AG04450 (cell line): ENCODE data around the gene LTO1. TPM values are rescaled to one million over a fixed set of nuclear protein-coding genes. Genes with fewer than 3 reads are reported as not detected.

Experiments
- CTCF ChIA-PET: fragments of 300-600, 350-600 bp; formaldehyde crosslinking; extraction: SDS; loops from one replicate; lab custom pipeline; 2022; ENCODE audit warnings: antibody characterized with exemption, inconsistent platforms; lab: Charles Lee
- POLR2A ChIA-PET: fragments of 350-600 bp; formaldehyde crosslinking; extraction: SDS; loops from one replicate; lab custom pipeline; 2021; ENCODE audit warnings: antibody characterized with exemption, inconsistent platforms; lab: Yijun Ruan, JAX
- DNase-seq: peaks from one replicate; pipeline ENCODE4 v3.0.0-alpha.2; 2011; ENCODE audit warnings: low read depth, low spot score
- H3K27ac ChIP-seq: one replicate; pipeline ENCODE4 v1.5.1; 2012; ENCODE audit warnings: low read depth, low read length, control low read depth
- H3K27me3 ChIP-seq: one replicate; pipeline ENCODE4 v1.6.0; 2012; ENCODE audit warnings: low read length; ENCODE audit not compliant: control insufficient read depth, insufficient read depth
- H3K4me3 ChIP-seq: 2 replicates; pipeline ENCODE4 v1.5.1; 2011; ENCODE audit warnings: mild to moderate bottlenecking, low read depth, low read length, control low read depth
- H3K9me3 ChIP-seq: 2 replicates; pipeline ENCODE4 v1.5.1; 2012; ENCODE audit warnings: low read length; ENCODE audit not compliant: control insufficient read depth, insufficient read depth
- polyA plus RNA-seq: library from polyadenylated mRNA; depleted of rRNA; stranded (reverse); fragments of >200 nt; gene quantifications from 2 replicates; pipeline ENCODE4 v1.2.3, GENCODE V29; 2011
- TF ChIP-seq, protein P1 (sequence below): IDR thresholded peaks from 2 replicates; pipeline ENCODE4 v1.5.1; 2011; ENCODE audit warnings: low read depth, low read length, control low read depth, inconsistent platforms

The LTO1 gene
- polyA plus RNA-seq, 1 experiment = 18.3 TPM

GRCh38 chr11:69705351-69705811, 30.2 kb upstream of the LTO1 start:
- ChIA-PET CTCF (interaction anchor here (0.6 to 1.4 kb wide), 3 partner anchors 9 to 210 kb away, joined by 3 to 4 read pairs (median 3); no protein-coding TSS in a partner anchor), POLR2A (no interaction called here)
- Histone ChIP-seq H3K4me3 (no peak overlapping the region), H3K27me3 (peaks cover 66% of the 10 kb centered on the region), H3K9me3 (no peaks in the 10 kb centered on the region; the same call in 1 of the 2 replicates), H3K27ac (no peak overlapping the region)
- TF ChIP-seq, protein P1, sequence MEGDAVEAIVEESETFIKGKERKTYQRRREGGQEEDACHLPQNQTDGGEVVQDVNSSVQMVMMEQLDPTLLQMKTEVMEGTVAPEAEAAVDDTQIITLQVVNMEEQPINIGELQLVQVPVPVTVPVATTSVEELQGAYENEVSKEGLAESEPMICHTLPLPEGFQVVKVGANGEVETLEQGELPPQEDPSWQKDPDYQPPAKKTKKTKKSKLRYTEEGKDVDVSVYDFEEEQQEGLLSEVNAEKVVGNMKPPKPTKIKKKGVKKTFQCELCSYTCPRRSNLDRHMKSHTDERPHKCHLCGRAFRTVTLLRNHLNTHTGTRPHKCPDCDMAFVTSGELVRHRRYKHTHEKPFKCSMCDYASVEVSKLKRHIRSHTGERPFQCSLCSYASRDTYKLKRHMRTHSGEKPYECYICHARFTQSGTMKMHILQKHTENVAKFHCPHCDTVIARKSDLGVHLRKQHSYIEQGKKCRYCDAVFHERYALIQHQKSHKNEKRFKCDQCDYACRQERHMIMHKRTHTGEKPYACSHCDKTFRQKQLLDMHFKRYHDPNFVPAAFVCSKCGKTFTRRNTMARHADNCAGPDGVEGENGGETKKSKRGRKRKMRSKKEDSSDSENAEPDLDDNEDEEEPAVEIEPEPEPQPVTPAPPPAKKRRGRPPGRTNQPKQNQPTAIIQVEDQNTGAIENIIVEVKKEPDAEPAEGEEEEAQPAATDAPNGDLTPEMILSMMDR = no peak
- no peak for DNase-seq

DNA sequence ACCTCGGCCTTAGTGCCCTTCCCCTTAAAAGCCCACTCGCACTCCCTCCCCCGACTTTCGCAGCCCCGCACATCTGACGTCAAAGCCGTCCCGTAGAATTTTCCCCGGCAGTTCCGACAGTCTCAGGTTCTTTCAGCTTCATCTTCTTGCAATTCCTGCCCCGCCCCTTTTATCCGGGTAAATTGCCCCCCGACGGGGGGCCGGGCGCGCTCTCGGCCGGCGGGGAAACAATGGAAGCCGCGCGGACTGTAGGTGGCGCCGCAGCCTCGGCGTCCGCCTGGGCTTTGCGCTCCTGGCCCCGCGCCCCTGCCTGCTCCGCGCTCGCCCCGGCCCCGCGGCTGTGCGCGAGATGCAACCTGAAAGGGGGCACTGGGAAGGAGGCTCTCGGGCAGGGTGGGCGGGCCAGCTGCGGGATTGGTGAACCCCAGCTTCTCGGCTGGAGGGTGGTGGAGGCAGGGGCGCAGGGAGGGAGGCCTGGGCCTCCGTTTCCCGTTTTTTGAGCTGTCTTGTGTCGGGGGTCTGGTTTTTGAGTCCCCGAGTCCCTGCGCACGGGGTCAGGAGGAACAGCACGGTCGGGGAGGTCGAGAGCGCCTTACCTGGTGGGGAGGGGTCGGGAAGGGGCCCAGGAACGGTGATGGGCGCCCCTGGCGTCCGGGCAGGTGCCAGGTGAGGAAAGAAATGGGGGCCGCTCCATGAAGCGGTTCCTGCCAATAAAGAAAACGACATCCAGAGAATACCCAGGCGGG, 29.5 kb upstream of the LTO1 start:
- ChIA-PET CTCF (interaction anchor here (0.6 to 1.4 kb wide), 6 partner anchors 8 to 211 kb away, joined by 3 to 4 read pairs (median 4); no protein-coding TSS in a partner anchor), POLR2A (no interaction called here)
- H3K27ac ChIP-seq = no peak overlapping the region
- TF ChIP-seq, protein P1 = peak; percentile 55
- DNase-seq = no peak
- peaks cover 66% of the 10 kb centered on the region for H3K27me3 ChIP-seq
- no peaks in the 10 kb centered on the region; the same call in 1 of the 2 replicates for H3K9me3 ChIP-seq
- no peak overlapping the region for H3K4me3 ChIP-seq

- CTCF ChIA-PET = interaction anchor here (0.6 to 1.4 kb wide), 5 partner anchors 94 to 197 kb away, joined by 3 to 4 read pairs (median 4); no protein-coding TSS in a partner anchor
- H3K27ac ChIP-seq = no peak within 1 kb of the TSS
- TF ChIP-seq, protein P1 = no peak
- no peak for DNase-seq
- no peak within 1 kb of the TSS for H3K4me3 ChIP-seq
- peaks cover 66% of the 10 kb centered on the region for H3K27me3 ChIP-seq
- no peaks in the 10 kb centered on the region; the same call in 1 of the 2 replicates for H3K9me3 ChIP-seq
- POLR2A ChIA-PET = no interaction called here
Measured at GRCh38 chr11:69703768-69704507, 28.8 kb upstream of the LTO1 start, which contains the start of gene FGF19. Gene FGF19, minus strand, starts transcription at chr11:69704022. Its CDS starts 146 bp downstream, at chr11:69703876.

DNA sequence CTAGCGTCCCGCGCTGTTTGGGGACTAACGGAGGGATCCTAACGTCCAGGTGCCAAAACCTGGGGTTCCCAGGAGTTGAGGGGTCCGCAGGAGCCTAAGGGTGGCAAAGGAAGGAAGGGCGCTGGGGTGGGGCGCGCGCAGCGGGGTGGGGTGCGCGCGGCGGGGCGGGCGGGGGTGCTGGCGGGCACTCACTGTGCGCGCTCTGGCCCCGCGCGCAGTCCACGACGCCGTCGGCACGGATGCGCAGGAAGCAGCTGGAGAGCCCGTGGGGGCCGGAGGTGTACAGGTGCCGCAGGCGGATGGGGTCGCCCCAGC, 28.3 kb upstream of the LTO1 start:
- DNase-seq = no peak
- Histone ChIP-seq H3K27me3 (peaks cover 63% of the 10 kb centered on the region), H3K9me3 (no peaks in the 10 kb centered on the region; the same call in 1 of the 2 replicates), H3K27ac (no peak overlapping the region), H3K4me3 (no peak overlapping the region)
- TF ChIP-seq, protein P1 = no peak
- POLR2A ChIA-PET = no interaction called here
- CTCF ChIA-PET = interaction anchor here (1.0 kb wide), 1 partner anchor 115 kb away, joined by 3 read pairs; no protein-coding TSS in a partner anchor
